ENCODE data around the gene RPF1. TPM values are rescaled to one million over a fixed set of nuclear protein-coding genes. Genes with fewer than 3 reads are reported as not detected.

The RPF1 gene
- total and polyA plus RNA-seq, 2 of the 8 experiments (the other 6 are each of a cell fraction or from before 2014, with no cell fraction given) = 18.7 to 41.8 TPM

GRCh38 chr1:84525779-84526178, 46.7 kb downstream of the RPF1 start:
- H2AFZ ChIP-seq (ENCODE audit: low read length) = no peak overlapping the region
- no peak for DNase-seq (ENCODE audit: low read depth in 1 of 2, low spot score in 2 of 2)
- H4K91ac ChIP-seq (replicated peaks; ENCODE audit: insufficient read length, low read length) = no peak overlapping the region
- no peaks in the 10 kb centered on the region for H3K79me1 ChIP-seq (ENCODE audit: low read depth, low read length)
- H4K20me1 ChIP-seq (replicated peaks in 1 of 2; ENCODE audit: control insufficient read depth in 1 of 2, insufficient read depth in 2 of 2, low read length in 2 of 2) = no peaks in the 10 kb centered on the region
- no peak overlapping the region for H3K4ac ChIP-seq (replicated peaks; ENCODE audit: insufficient read length, low read depth, low read length)
- no peak overlapping the region for H2BK12ac ChIP-seq (ENCODE audit: low read depth, low read length)
- no peaks in the 10 kb centered on the region for H3K4me1 ChIP-seq (replicated peaks in 1 of 4; ENCODE audit: control insufficient read depth in 3 of 4, insufficient read depth in 4 of 4, low read length in 3 of 4)
- no peaks in the 10 kb centered on the region for H3K23me2 ChIP-seq (ENCODE audit: low read depth, low read length)
- no peak overlapping the region for H3K27ac ChIP-seq (ENCODE audit: low read depth, low read length)
- no peak overlapping the region for H3K9ac ChIP-seq (replicated peaks in 1 of 4; ENCODE audit: extremely low read depth in 1 of 4, low read depth in 3 of 4, low read length in 3 of 4)
- H3K9me3 ChIP-seq (ENCODE audit: insufficient read depth in 2 of 2, low read depth in 1 of 2, low read length in 1 of 2) = 0 out of 4 replicates have a peak, but pooled peaks cover 0 to 2% of the 10 kb centered on the region in 2 experiments
- no peak overlapping the region for H3K18ac ChIP-seq (ENCODE audit: extremely low read depth, low read length)
- H2AK5ac ChIP-seq (ENCODE audit: low read depth, low read length) = no peak overlapping the region
- no peak overlapping the region for H3K56ac ChIP-seq (replicated peaks; ENCODE audit: insufficient read length, low read depth, low read length)
- no peak overlapping the region for H3K14ac ChIP-seq (ENCODE audit: insufficient read length)
- no peak overlapping the region for H2BK5ac ChIP-seq (ENCODE audit: low read depth, low read length)
- no peaks in the 10 kb centered on the region for H3K27me3 ChIP-seq (replicated peaks in 1 of 4; ENCODE audit: control insufficient read depth in 3 of 4, extremely low read depth in 1 of 4, insufficient read depth in 3 of 4, low read length in 3 of 4)
- no peaks in the 10 kb centered on the region for H3K79me2 ChIP-seq (ENCODE audit: control insufficient read depth in 1 of 2, insufficient read depth in 2 of 2, low read length in 2 of 2)
- H4K8ac ChIP-seq (ENCODE audit: extremely low read depth, insufficient read depth, low read length) = no peak overlapping the region
- H4K5ac ChIP-seq (ENCODE audit: insufficient read length, low read depth, low read length) = no peak overlapping the region
- TF ChIP-seq SP4 (IDR thresholded peaks at IDR 0.05; ENCODE audit: low read length) (no peak), CHD2 (IDR thresholded peaks at IDR 0.05; ENCODE audit: low read length) (no peak), POLR2AphosphoS5 (IDR thresholded peaks at IDR 0.05; ENCODE audit: low read depth, low read length) (no peak), JUND (IDR thresholded peaks at IDR 0.05; ENCODE audit: low read length) (no peak), YY1 (IDR thresholded peaks at IDR 0.05; ENCODE audit: low read depth, low read length) (no peak), SRF (IDR thresholded peaks at IDR 0.05; ENCODE audit: low read depth, low read length) (no peak), ATF3 (IDR thresholded peaks at IDR 0.05; ENCODE audit: insufficient read depth, low read depth, low read length) (no peak), ASH2L (IDR thresholded peaks at IDR 0.05; ENCODE audit: low read length) (no peak), KDM5A (IDR thresholded peaks at IDR 0.05; ENCODE audit: low read length) (no peak), RXRA (IDR thresholded peaks at IDR 0.05; ENCODE audit: insufficient read depth, low read depth, low read length) (no peak), RFX5 (IDR thresholded peaks at IDR 0.05; ENCODE audit: borderline replicate concordance, low read depth, low read length) (no peak), CHD1 (IDR thresholded peaks at IDR 0.05; ENCODE audit: low read depth, low read length) (no peak), EGR1 (IDR thresholded peaks at IDR 0.05; ENCODE audit: borderline replicate concordance, low read depth, low read length) (no peak), SP2 (IDR thresholded peaks at IDR 0.05; ENCODE audit: low read length) (no peak), HDAC2 (IDR thresholded peaks at IDR 0.05; ENCODE audit: borderline replicate concordance in 1 of 2, low read depth in 2 of 2, low read length in 2 of 2) (no peak), MAFK (IDR thresholded peaks at IDR 0.05; ENCODE audit: low read depth, low read length) (no peak)
- H2BK20ac ChIP-seq (ENCODE audit: low read length) = no peak overlapping the region
- WGBS, 2 experiments (ENCODE audit: extremely low coverage in 1 of 2, insufficient coverage in 1 of 2, insufficient read length in 1 of 2, insufficient replicate concordance in 2 of 2, low coverage in 1 of 2, low lambda C conversion rate in 2 of 2, missing lambda C conversion rate in 1 of 2) = 84% methylated on average over 1 of the region's 1 CpG; no CpG with 5 or more reads in 1 of the 2 experiments
- ChIA-PET CTCF (ENCODE audit: partially characterized antibody) (interaction anchor here (1.2 to 2.1 kb wide), 3 partner anchors 12 to 252 kb away, joined by 3 to 5 read pairs (median 4); no protein-coding TSS in a partner anchor), POLR2A (ENCODE audit: partially characterized antibody) (interaction anchor here (1.1 kb wide), 1 partner anchor 17 kb away, joined by 3 read pairs; no protein-coding TSS in a partner anchor)
- no peak overlapping the region for H3K23ac ChIP-seq (ENCODE audit: insufficient read length)
- no peak overlapping the region for H3K4me2 ChIP-seq (ENCODE audit: insufficient read depth in 1 of 2, low read depth in 2 of 2, low read length in 2 of 2)
- no peak overlapping the region for H3K4me3 ChIP-seq (ENCODE audit: extremely low read depth in 1 of 4, insufficient read depth in 2 of 4, low read depth in 3 of 4, low read length in 4 of 4)
- H3K36me3 ChIP-seq (ENCODE audit: control insufficient read depth in 2 of 4, insufficient read depth in 4 of 4, low read length in 3 of 4) = no peaks in the 10 kb centered on the region
- no peak overlapping the region for H2BK15ac ChIP-seq (ENCODE audit: low read length)
- no peak overlapping the region for H2BK120ac ChIP-seq (replicated peaks; ENCODE audit: low read depth, low read length)
- FAIRE-seq = no peak
